Hepatocyte (in vitro differentiated cells): Measurements from ENCODE around the gene OR2M3.

Experiments
- EZH2 ChIP-seq: fragments of 200-600 bp; sonication (generic); IDR thresholded peaks from 2 replicates; pipeline ENCODE4 v1.6.1; 2016; ENCODE audit warnings: antibody characterized with exemption, mild to moderate bottlenecking, borderline replicate concordance
- TF ChIP-seq, protein P1 (sequence below): fragments of 200-600 bp; sonication (generic); IDR thresholded peaks from 2 replicates; pipeline ENCODE4 v1.5.1; 2016; ENCODE audit warnings: antibody characterized with exemption, mild to moderate bottlenecking; ENCODE audit not compliant: poor library complexity

DNA sequence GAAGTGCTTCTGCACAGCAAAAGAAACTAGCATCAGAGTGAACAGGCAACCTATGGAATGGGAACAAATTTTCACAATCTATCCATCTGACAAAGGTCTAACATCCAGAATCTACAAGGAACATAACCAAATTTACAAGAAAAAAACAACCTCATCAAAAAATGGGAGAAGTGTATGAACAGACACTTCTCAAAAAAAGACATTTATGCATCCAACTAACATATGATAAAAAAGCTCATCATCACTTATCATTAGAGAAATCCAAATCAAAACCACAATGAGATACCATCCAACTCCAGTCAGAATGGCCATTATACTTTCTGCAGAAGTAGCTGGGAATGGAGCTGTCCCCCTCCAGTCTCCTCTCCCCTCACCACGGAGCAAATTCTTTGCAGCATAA, 2.9 kb upstream of the OR2M3 start:
- TF ChIP-seq, protein P1, sequence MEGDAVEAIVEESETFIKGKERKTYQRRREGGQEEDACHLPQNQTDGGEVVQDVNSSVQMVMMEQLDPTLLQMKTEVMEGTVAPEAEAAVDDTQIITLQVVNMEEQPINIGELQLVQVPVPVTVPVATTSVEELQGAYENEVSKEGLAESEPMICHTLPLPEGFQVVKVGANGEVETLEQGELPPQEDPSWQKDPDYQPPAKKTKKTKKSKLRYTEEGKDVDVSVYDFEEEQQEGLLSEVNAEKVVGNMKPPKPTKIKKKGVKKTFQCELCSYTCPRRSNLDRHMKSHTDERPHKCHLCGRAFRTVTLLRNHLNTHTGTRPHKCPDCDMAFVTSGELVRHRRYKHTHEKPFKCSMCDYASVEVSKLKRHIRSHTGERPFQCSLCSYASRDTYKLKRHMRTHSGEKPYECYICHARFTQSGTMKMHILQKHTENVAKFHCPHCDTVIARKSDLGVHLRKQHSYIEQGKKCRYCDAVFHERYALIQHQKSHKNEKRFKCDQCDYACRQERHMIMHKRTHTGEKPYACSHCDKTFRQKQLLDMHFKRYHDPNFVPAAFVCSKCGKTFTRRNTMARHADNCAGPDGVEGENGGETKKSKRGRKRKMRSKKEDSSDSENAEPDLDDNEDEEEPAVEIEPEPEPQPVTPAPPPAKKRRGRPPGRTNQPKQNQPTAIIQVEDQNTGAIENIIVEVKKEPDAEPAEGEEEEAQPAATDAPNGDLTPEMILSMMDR: no peak
- TF ChIP-seq EZH2: no peak
